ENCODE data around the gene RTN4. TPM values are rescaled to one million over a fixed set of nuclear protein-coding genes. Genes with fewer than 3 reads are reported as not detected.

Gene RTN4
- total and polyA plus RNA-seq, 7 donors: 168 to 542 (median 289) TPM

DNA sequence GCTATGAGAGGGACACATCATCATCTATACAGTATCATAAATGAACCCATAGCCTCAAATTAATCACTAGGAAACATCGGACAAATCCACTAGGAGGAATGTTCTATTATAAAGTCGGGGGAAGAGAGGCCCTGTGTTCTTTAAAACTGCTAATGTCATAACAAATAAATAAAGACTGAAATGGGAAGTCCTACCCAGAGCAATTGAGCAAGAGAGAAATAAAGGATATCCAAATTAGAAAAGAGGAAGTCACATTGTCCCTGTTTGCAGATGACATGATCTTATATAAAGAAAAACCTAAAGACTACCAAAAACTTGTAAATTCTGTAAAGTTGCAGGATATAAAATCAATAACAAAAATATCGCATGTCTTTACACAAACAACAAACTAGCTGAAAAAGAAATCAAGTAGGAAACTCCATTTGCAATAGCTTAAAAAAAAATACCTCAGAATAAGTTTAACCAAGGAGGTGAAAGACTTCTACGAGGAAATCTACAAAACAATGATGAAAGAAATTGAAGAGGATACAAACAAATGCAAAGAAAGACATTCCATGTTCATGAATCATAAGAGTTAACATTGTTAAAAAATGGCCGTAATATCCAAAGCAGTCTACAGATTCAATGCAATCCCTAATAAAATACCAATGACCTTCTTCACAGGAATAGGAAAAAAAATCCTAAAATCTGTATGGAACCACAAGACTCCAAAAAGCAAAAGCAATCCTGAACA is 30.6 kb downstream of the RTN4 start:
- TF ChIP-seq, protein P1, sequence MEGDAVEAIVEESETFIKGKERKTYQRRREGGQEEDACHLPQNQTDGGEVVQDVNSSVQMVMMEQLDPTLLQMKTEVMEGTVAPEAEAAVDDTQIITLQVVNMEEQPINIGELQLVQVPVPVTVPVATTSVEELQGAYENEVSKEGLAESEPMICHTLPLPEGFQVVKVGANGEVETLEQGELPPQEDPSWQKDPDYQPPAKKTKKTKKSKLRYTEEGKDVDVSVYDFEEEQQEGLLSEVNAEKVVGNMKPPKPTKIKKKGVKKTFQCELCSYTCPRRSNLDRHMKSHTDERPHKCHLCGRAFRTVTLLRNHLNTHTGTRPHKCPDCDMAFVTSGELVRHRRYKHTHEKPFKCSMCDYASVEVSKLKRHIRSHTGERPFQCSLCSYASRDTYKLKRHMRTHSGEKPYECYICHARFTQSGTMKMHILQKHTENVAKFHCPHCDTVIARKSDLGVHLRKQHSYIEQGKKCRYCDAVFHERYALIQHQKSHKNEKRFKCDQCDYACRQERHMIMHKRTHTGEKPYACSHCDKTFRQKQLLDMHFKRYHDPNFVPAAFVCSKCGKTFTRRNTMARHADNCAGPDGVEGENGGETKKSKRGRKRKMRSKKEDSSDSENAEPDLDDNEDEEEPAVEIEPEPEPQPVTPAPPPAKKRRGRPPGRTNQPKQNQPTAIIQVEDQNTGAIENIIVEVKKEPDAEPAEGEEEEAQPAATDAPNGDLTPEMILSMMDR (IDR thresholded peaks at IDR 0.05): no peak
- DNase-seq (no peak), ATAC-seq (no peak)
- intact Hi-C loops (cut with DNase I): loop anchor here in 1 of 2 donors (5.0 kb wide), 2 partner anchors 33 to 143 kb away; partner anchors contain the start of gene RTN4
- 79 to 92% (median 89%) methylated on average over 5 of the region's 5 CpGs for WGBS, 3 donors
- Histone ChIP-seq H3K27me3 (ENCODE audit: insufficient read depth in 3 of 3, low read length in 2 of 3) (no peaks in the 10 kb centered on the region), H3K4me3 (no peak overlapping the region), H3K9me3 (no peaks in the 10 kb centered on the region), H3K27ac (no peak overlapping the region), H3K4me1 (peaks cover 2% of the 10 kb centered on the region), H3K36me3 (ENCODE audit: insufficient read depth in 1 of 2, low read depth in 1 of 2) (peaks cover 0 to 2% of the 10 kb centered on the region in 2 donors)

DNA sequence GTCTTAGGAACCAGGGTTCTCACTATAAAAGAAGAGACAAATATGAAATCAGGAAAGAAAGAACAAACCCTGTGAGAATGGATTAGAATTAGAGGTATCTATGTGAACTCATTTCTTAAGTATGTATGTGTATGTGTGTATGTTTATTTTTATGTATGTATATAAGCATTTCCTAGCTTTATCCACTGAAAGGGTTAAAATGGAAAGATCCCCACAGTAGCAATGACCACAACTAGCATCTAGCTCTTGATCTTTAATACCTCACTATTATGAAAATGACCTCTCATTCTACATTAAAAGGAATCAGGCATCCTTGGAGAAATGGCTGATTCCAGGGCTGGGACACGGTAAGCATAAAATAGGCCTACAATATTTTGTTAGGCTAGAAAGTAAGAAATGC is 31.6 kb downstream of the RTN4 start:
- WGBS, 3 donors: 85 to 97% (median 94%) methylated on average over 1 of the region's 1 CpG
- Histone ChIP-seq H3K4me3 (no peak overlapping the region), H3K27ac (no peak overlapping the region), H3K4me1 (peaks cover 13% of the 10 kb centered on the region), H3K9me3 (no peaks in the 10 kb centered on the region), H3K27me3 (ENCODE audit: insufficient read depth in 3 of 3, low read length in 2 of 3) (no peaks in the 10 kb centered on the region), H3K36me3 (ENCODE audit: insufficient read depth in 1 of 2, low read depth in 1 of 2) (no peaks in the 10 kb centered on the region)
- intact Hi-C loops (cut with DNase I): loop anchor here in 1 of 2 donors (5.0 kb wide), 1 partner anchor 34 kb away; the partner anchor contains the start of gene RTN4
- DNase-seq (no peak), ATAC-seq (no peak)
- TF ChIP-seq, protein P1 (IDR thresholded peaks at IDR 0.05): no peak

DNA sequence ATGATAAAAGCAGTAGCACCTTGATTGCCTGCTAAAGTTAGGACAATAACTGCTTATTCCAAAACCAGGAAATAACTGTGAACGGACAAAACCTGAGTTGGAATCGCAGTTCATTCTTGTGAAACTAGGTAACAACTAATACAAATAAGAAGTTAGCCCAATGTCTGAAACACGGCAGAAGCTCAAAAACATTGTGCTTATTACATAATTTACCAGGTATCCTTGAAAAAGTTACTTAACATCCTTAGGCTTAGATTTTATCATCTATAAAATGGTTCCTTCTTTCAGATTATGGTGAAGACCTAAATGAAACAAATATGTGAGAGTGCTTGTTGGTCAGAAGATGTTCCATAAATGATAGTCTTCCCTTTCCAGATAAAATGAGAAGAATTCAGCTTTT is 32.4 kb downstream of the RTN4 start:
- ATAC-seq: no peak
- Histone ChIP-seq H3K4me1 (peaks cover 19% of the 10 kb centered on the region), H3K36me3 (ENCODE audit: insufficient read depth in 1 of 2, low read depth in 1 of 2) (no peaks in the 10 kb centered on the region), H3K9me3 (no peaks in the 10 kb centered on the region), H3K27me3 (ENCODE audit: insufficient read depth in 3 of 3, low read length in 2 of 3) (no peaks in the 10 kb centered on the region), H3K27ac (no peak overlapping the region), H3K4me3 (no peak overlapping the region)
- no peak for DNase-seq
- intact Hi-C loops (cut with DNase I): loop anchor here in 1 of 2 donors (2.0 to 5.0 kb wide), 2 partner anchors 34 to 157 kb away; partner anchors contain the start of gene RTN4
- TF ChIP-seq, protein P1 (IDR thresholded peaks at IDR 0.05): no peak
- 88 to 93% (median 92%) methylated on average over 3 of the region's 3 CpGs for WGBS, 3 donors

DNA sequence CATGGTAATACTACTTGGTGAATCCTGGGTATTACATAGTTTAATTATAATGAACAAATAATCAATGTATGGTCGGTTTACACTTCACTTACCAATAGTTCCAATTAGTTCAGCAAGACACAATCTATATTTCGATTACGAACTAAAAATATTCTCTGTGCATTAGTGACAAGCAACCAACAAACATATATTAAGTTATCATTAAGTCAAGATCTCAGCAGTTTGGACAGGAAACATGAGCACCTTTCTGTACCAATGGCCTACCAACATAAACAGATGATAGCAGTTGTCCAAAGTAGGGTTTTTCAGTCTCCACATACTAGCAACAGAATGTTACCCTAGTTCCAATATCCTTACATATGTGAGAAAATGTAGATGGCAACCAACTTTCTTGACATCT is 32.8 kb downstream of the RTN4 start:
- TF ChIP-seq, protein P1 (IDR thresholded peaks at IDR 0.05): no peak
- H3K36me3 ChIP-seq (ENCODE audit: insufficient read depth in 1 of 2, low read depth in 1 of 2): no peaks in the 10 kb centered on the region
- WGBS, 3 donors: 94 to 98% (median 97%) methylated on average over 3 of the region's 3 CpGs
- no peak overlapping the region for H3K27ac ChIP-seq
- H3K4me3 ChIP-seq: no peak overlapping the region
- H3K4me1 ChIP-seq: peaks cover 23% of the 10 kb centered on the region
- intact Hi-C loops (cut with DNase I): loop anchor here in 1 of 2 donors (2.0 to 5.0 kb wide), 2 partner anchors 35 to 157 kb away; partner anchors contain the start of gene RTN4
- no peaks in the 10 kb centered on the region for H3K9me3 ChIP-seq
- ATAC-seq (no peak), DNase-seq (no peak)
- H3K27me3 ChIP-seq (ENCODE audit: insufficient read depth in 3 of 3, low read length in 2 of 3): no peaks in the 10 kb centered on the region
